Keratinocyte (primary cell): ENCODE measurements around the gene NUP214.

Experiments used
- CTCF ChIP-seq, 3 experiments: IDR thresholded peaks in 1 of 3; conservative IDR thresholded peaks in 1 of 3; optimal IDR thresholded peaks in 1 of 3; 2 replicates in 2 of 3; 3 replicates in 1 of 3; pipeline versions ENCODE3 to v1.5.1; 2011; ENCODE audit warnings: low read length in 3 of 3, mild to moderate bottlenecking in 3 of 3, moderate library complexity in 2 of 3, control low read depth in 1 of 3, inconsistent platforms in 1 of 3; ENCODE audit not compliant: insufficient read depth in 2 of 3; ENCODE audit errors: extremely low read depth in 1 of 3
- EZH2 ChIP-seq: IDR thresholded peaks from one replicate; pipeline ENCODE4 v1.6.1; 2012; ENCODE audit warnings: inconsistent platforms, mild to moderate bottlenecking, low read length, moderate library complexity

- TF ChIP-seq CTCF (optimal IDR thresholded peaks at IDR 0.05 in 1 of 3, IDR thresholded peaks at IDR 0.05 in 1 of 3, conservative IDR thresholded peaks at IDR 0.05 in 1 of 3; ENCODE audit: extremely low read depth in 1 of 3, insufficient read depth in 2 of 3, low read length in 3 of 3) = no peak
- TF ChIP-seq EZH2 = no peak
Measured at GRCh38 chr9:131097126-131097947, 28.0 kb upstream of the NUP214 start.
